HEK293T (cell line): ENCODE measurements around the gene WNK2.

Experiments used
- CTCF ChIA-PET: fragments of 350-600 bp; formaldehyde crosslinking; extraction: SDS; loops from one replicate; lab custom pipeline; 2021; ENCODE audit warnings: antibody characterized with exemption, inconsistent platforms; lab: Yijun Ruan, JAX
- POLR2A ChIA-PET: fragments of 350-600 bp; formaldehyde crosslinking; extraction: SDS; loops from one replicate; lab custom pipeline; 2020; ENCODE audit warnings: antibody characterized with exemption, inconsistent platforms; lab: Yijun Ruan, JAX
- DNase-seq: peaks from one replicate; pipeline ENCODE4 v3.0.0; 2012; ENCODE audit warnings: mixed read lengths; ENCODE audit errors: extremely low spot score
- ARNT ChIP-seq: fragments of 450-650 bp; IDR thresholded peaks from 2 replicates; pipeline ENCODE4 v1.6.1; 2017; ENCODE audit warnings: mild to moderate bottlenecking
- BHLHE40 ChIP-seq: fragments of 450-650 bp; IDR thresholded peaks from 2 replicates; pipeline ENCODE4 v1.6.1; 2016; ENCODE audit warnings: mild to moderate bottlenecking, moderate library complexity, borderline replicate concordance
- CTBP1 ChIP-seq: fragments of 450-650 bp; IDR thresholded peaks from 2 replicates; pipeline ENCODE4 v1.6.1; 2016; ENCODE audit warnings: borderline replicate concordance
- ELF4 ChIP-seq: fragments of 450-650 bp; IDR thresholded peaks from 2 replicates; pipeline ENCODE4 v1.6.1; 2017; ENCODE audit warnings: antibody characterized with exemption
- FOXA1 ChIP-seq: fragments of 450-650 bp; IDR thresholded peaks from 2 replicates; pipeline ENCODE4 v1.6.1; 2016; ENCODE audit warnings: mild to moderate bottlenecking
- FOXK2 ChIP-seq: fragments of 450-650 bp; IDR thresholded peaks from 2 replicates; pipeline ENCODE4 v1.6.1; 2016; ENCODE audit warnings: mild to moderate bottlenecking
- FOXM1 ChIP-seq: fragments of 450-650 bp; IDR thresholded peaks from 2 replicates; pipeline ENCODE4 v1.6.1; 2017; ENCODE audit warnings: mild to moderate bottlenecking, borderline replicate concordance
- HDGF ChIP-seq: fragments of 450-650 bp; IDR thresholded peaks from 2 replicates; pipeline ENCODE4 v1.6.1; 2017; ENCODE audit warnings: antibody characterized with exemption, borderline replicate concordance
- L3MBTL2 ChIP-seq: fragments of 450-650 bp; conservative IDR thresholded peaks from 2 replicates; pipeline ENCODE4 v1.6.1; 2016; ENCODE audit warnings: mild to moderate bottlenecking
- LEF1 ChIP-seq: fragments of 450-650 bp; IDR thresholded peaks from 2 replicates; pipeline ENCODE4 v1.6.1; 2017; ENCODE audit warnings: mild to moderate bottlenecking, borderline replicate concordance
- NFRKB ChIP-seq: fragments of 450-650 bp; IDR thresholded peaks from 2 replicates; pipeline ENCODE4 v1.6.1; 2016; ENCODE audit warnings: mild to moderate bottlenecking, moderate library complexity
- PKNOX1 ChIP-seq: fragments of 450-650 bp; IDR thresholded peaks from 2 replicates; pipeline ENCODE4 v1.6.1; 2016
- SP1 ChIP-seq: fragments of 450-650 bp; IDR thresholded peaks from 2 replicates; pipeline ENCODE4 v1.6.1; 2017
- SUZ12 ChIP-seq: fragments of 450-650 bp; IDR thresholded peaks from 2 replicates; pipeline ENCODE4 v1.6.1; 2016; ENCODE audit warnings: mild to moderate bottlenecking
- TARDBP ChIP-seq: fragments of 450-650 bp; IDR thresholded peaks from 2 replicates; pipeline ENCODE4 v1.6.1; 2016
- ZNF384 ChIP-seq: fragments of 450-650 bp; IDR thresholded peaks from 2 replicates; pipeline ENCODE4 v1.6.1; 2016

WNK2 gene

GRCh38 chr9:93148721-93149120 lies 35.2 kb upstream of the WNK2 start:
- no peak for DNase-seq
- no peak for TF ChIP-seq ELF4
- no peak for TF ChIP-seq FOXA1
- TF ChIP-seq BHLHE40: no peak
- no peak for TF ChIP-seq CTBP1
- no peak for TF ChIP-seq ARNT
- TF ChIP-seq ZNF384: no peak
- TF ChIP-seq LEF1: no peak
- TF ChIP-seq FOXK2: no peak
- ChIA-PET CTCF (no interaction called here), POLR2A (no interaction called here)

- CTCF ChIA-PET: no interaction called here
- POLR2A ChIA-PET: no interaction called here
- TF ChIP-seq HDGF (no peak), NFRKB (no peak), L3MBTL2 (no peak), TARDBP (no peak), ARNT (no peak), FOXM1 (no peak), SP1 (no peak), FOXK2 (no peak), ELF4 (no peak), ZNF384 (no peak), BHLHE40 (no peak), SUZ12 (no peak), CTBP1 (no peak), PKNOX1 (no peak), FOXA1 (no peak), LEF1 (no peak)
- DNase-seq: no peak
These were observed 34.6 kb upstream of the WNK2 start for GRCh38 chr9:93149361-93149760.

GRCh38 chr9:93151097-93151784 lies 32.7 kb upstream of the WNK2 start:
- TF ChIP-seq CTBP1: no peak
- TF ChIP-seq PKNOX1: no peak
- no peak for TF ChIP-seq SP1
- TF ChIP-seq ZNF384: no peak
- TF ChIP-seq FOXM1: no peak
- TF ChIP-seq TARDBP: no peak
- no peak for TF ChIP-seq NFRKB
- no peak for TF ChIP-seq FOXA1
- no peak for TF ChIP-seq ELF4
- TF ChIP-seq HDGF: no peak
- ChIA-PET CTCF (interaction anchor here (1.3 kb wide), 1 partner anchor 10 kb away, joined by 3 read pairs; no protein-coding TSS in a partner anchor), POLR2A (no interaction called here)
- DNase-seq: no peak

GRCh38 chr9:93154293-93154903 lies 29.5 kb upstream of the WNK2 start:
- peak; percentile 79 for DNase-seq
- ChIA-PET CTCF (interaction anchor here (0.6 to 1.5 kb wide), 19 partner anchors 9 to 1435 kb away, joined by 3 to 10 read pairs (median 3); no protein-coding TSS in a partner anchor), POLR2A (no interaction called here)
- TF ChIP-seq ZNF384: no peak
- TF ChIP-seq NFRKB: no peak
- no peak for TF ChIP-seq BHLHE40
- no peak for TF ChIP-seq SUZ12
- TF ChIP-seq HDGF: no peak
- TF ChIP-seq LEF1: no peak
- TF ChIP-seq TARDBP: no peak
- TF ChIP-seq FOXM1: no peak
- no peak for TF ChIP-seq SP1
- no peak for TF ChIP-seq PKNOX1
- TF ChIP-seq ARNT: no peak
- no peak for TF ChIP-seq L3MBTL2
- TF ChIP-seq FOXK2: no peak
- TF ChIP-seq ELF4: no peak

- TF ChIP-seq ZNF384 (no peak), TARDBP (no peak), PKNOX1 (no peak), NFRKB (no peak), ELF4 (no peak), FOXA1 (no peak), ARNT (no peak), CTBP1 (no peak), FOXM1 (no peak), SP1 (no peak), L3MBTL2 (no peak), BHLHE40 (no peak), LEF1 (no peak), FOXK2 (no peak), SUZ12 (no peak), HDGF (no peak)
- POLR2A ChIA-PET: interaction anchor here (1.7 kb wide), 1 partner anchor 21 kb away, joined by 3 read pairs; no protein-coding TSS in a partner anchor
- no peak for DNase-seq
- CTCF ChIA-PET: interaction anchor here (1.1 kb wide), 1 partner anchor 410 kb away, joined by 3 read pairs; no protein-coding TSS in a partner anchor
These were observed 28.0 kb upstream of the WNK2 start for GRCh38 chr9:93155716-93156474.
